GM19438 (cell line): ENCODE results near the gene TCEA2.

Experiments
- ATAC-seq: cut with Tn5 transposase; IDR thresholded peaks from one replicate; pipeline ENCODE4 v1.9.1; 2021; ENCODE audit warnings: low read depth; ENCODE audit not compliant: unreplicated experiment

Gene TCEA2

GRCh38 chr20:64119301-64119680, 56.3 kb downstream of the TCEA2 start:
- ATAC-seq, result no peak

- ATAC-seq, result no peak
Observed at GRCh38 chr20:64119681-64120341, 56.8 kb downstream of the TCEA2 start.

DNA sequence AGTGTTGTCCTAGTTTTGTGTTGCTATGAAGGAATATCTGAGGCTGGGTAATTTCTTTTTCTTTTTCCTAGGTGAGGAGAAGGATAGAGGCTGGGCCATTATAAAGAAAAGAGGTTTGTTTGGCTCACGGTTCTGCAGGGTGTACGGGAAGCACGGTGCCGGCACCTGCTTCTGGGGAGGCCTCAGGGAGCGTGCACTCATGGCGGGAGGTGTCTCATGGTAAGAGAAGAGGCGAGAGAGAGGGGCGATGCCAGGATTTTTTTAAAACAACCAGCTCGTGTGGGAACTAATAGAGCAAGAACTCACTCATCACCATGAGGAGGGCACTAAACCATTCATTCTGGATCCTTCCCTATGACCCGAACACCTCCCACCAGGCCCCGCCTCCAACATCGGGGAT, 58.6 kb downstream of the TCEA2 start:
- no peak for ATAC-seq
